ENCODE data around the gene CECR2. TPM values are rescaled to one million over a fixed set of nuclear protein-coding genes. Genes with fewer than 3 reads are reported as not detected.

The CECR2 gene
- total and polyA plus RNA-seq, 9 donors = 0.87 to 6.7 (median 1.4) TPM

DNA sequence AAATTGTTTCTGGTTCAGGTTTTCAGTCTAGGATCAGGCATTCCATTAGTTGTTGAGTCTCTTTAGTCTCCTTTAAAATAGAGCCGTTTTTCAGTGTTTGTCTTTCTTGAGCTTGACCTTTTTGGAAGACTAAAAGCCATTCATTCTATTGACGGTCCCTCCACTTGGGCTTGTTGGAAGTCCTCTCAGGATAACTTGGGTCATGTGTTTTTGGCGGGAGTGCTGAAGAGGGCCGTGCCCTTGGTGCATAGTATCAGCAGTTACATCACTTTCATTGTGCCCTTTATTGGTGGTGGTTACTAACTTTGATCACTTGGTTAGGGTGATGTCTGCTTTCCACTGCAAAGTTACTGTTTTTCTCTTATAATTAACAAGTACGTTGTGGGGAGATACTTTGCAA is 20.8 kb downstream of the CECR2 start:
- WGBS, 3 donors = 49 to 67% (median 58%) methylated on average over 5 of the region's 5 CpGs

GRCh38 chr22:17396516-17396915 is 27.3 kb downstream of the CECR2 start:
- no peak for DNase-seq
- Histone ChIP-seq H3K27ac (no peak overlapping the region), H3K4me3 (no peak overlapping the region), H3K27me3 (no peaks in the 10 kb centered on the region), H3K9me3 (no peaks in the 10 kb centered on the region), H3K4me1 (ENCODE audit: insufficient read depth) (no peaks in the 10 kb centered on the region), H3K36me3 (no peaks in the 10 kb centered on the region)
- TF ChIP-seq EP300 (IDR thresholded peaks at IDR 0.05) (no peak), POLR2A (IDR thresholded peaks at IDR 0.05) (no peak)
- TF ChIP-seq, protein P1, sequence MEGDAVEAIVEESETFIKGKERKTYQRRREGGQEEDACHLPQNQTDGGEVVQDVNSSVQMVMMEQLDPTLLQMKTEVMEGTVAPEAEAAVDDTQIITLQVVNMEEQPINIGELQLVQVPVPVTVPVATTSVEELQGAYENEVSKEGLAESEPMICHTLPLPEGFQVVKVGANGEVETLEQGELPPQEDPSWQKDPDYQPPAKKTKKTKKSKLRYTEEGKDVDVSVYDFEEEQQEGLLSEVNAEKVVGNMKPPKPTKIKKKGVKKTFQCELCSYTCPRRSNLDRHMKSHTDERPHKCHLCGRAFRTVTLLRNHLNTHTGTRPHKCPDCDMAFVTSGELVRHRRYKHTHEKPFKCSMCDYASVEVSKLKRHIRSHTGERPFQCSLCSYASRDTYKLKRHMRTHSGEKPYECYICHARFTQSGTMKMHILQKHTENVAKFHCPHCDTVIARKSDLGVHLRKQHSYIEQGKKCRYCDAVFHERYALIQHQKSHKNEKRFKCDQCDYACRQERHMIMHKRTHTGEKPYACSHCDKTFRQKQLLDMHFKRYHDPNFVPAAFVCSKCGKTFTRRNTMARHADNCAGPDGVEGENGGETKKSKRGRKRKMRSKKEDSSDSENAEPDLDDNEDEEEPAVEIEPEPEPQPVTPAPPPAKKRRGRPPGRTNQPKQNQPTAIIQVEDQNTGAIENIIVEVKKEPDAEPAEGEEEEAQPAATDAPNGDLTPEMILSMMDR (IDR thresholded peaks at IDR 0.05) = no peak
- intact Hi-C loops (cut with DNase I) = no loop called here
- WGBS, 3 donors = 90 to 94% (median 90%) methylated on average over 3 of the region's 3 CpGs

More for the DNA sequence above, 20.8 kb downstream of the CECR2 start:
- H3K27me3 ChIP-seq = no peaks in the 10 kb centered on the region
- no peak overlapping the region for H3K4me3 ChIP-seq
- no peak for TF ChIP-seq POLR2A (IDR thresholded peaks at IDR 0.05)
- no peak for TF ChIP-seq EP300 (IDR thresholded peaks at IDR 0.05)
- TF ChIP-seq, protein P1 (IDR thresholded peaks at IDR 0.05) = no peak
- no peak for DNase-seq
- no peaks in the 10 kb centered on the region for H3K9me3 ChIP-seq
- intact Hi-C loops (cut with DNase I) = no loop called here
- H3K36me3 ChIP-seq = no peaks in the 10 kb centered on the region
- no peak overlapping the region for H3K27ac ChIP-seq
- no peaks in the 10 kb centered on the region for H3K4me1 ChIP-seq (ENCODE audit: insufficient read depth)

- DNase-seq = no peak
- Histone ChIP-seq H3K36me3 (no peaks in the 10 kb centered on the region), H3K4me3 (no peak overlapping the region), H3K27ac (no peak overlapping the region), H3K4me1 (ENCODE audit: insufficient read depth) (no peaks in the 10 kb centered on the region), H3K27me3 (no peaks in the 10 kb centered on the region), H3K9me3 (no peaks in the 10 kb centered on the region)
- intact Hi-C loops (cut with DNase I) = no loop called here
- TF ChIP-seq EP300 (IDR thresholded peaks at IDR 0.05) = no peak
- TF ChIP-seq POLR2A (IDR thresholded peaks at IDR 0.05) = no peak
- TF ChIP-seq, protein P1 (IDR thresholded peaks at IDR 0.05) = no peak
- WGBS, 3 donors = 76 to 86% (median 84%) methylated on average over 11 of the region's 11 CpGs
Observed at GRCh38 chr22:17397756-17398547, 28.7 kb downstream of the CECR2 start.

- no peak for DNase-seq
- no peak for TF ChIP-seq EP300 (IDR thresholded peaks at IDR 0.05)
- TF ChIP-seq POLR2A (IDR thresholded peaks at IDR 0.05) = no peak
- TF ChIP-seq, protein P1 (IDR thresholded peaks at IDR 0.05) = no peak
- Histone ChIP-seq H3K27ac (no peak overlapping the region), H3K27me3 (no peaks in the 10 kb centered on the region), H3K36me3 (no peaks in the 10 kb centered on the region), H3K4me3 (no peak overlapping the region), H3K9me3 (no peaks in the 10 kb centered on the region), H3K4me1 (ENCODE audit: insufficient read depth) (no peaks in the 10 kb centered on the region)
- intact Hi-C loops (cut with DNase I) = no loop called here
- WGBS, 3 donors = 74 to 86% (median 75%) methylated on average over 3 of the region's 3 CpGs
Observed at GRCh38 chr22:17400305-17400704, 31.0 kb downstream of the CECR2 start.
